ENCODE data around the gene CLMN. TPM values are rescaled to one million over a fixed set of nuclear protein-coding genes. Genes with fewer than 3 reads are reported as not detected.

CLMN gene
- total and polyA plus RNA-seq, 9 of the 15 experiments (the other 6 are each of a cell fraction or from before 2014, with no cell fraction given), result 0.01 to 0.18 (median 0.07) TPM; not detected in 4

- no peak for TF ChIP-seq HMGN3 (IDR thresholded peaks at IDR 0.05; ENCODE audit: borderline replicate concordance, extremely low read depth, insufficient read length, low read depth, low read length)
- no peak for TF ChIP-seq MXI1 (IDR thresholded peaks at IDR 0.05; ENCODE audit: low read depth, low read length)
- no peak for TF ChIP-seq GTF3C2 (IDR thresholded peaks at IDR 0.05; ENCODE audit: borderline replicate concordance, extremely low read depth, insufficient read length)
- TF ChIP-seq OTX1 (CRISPR knock-in tag; IDR thresholded peaks at IDR 0.05), result no peak
- TF ChIP-seq HOXB6 (CRISPR knock-in tag; IDR thresholded peaks at IDR 0.05; ENCODE audit: borderline replicate concordance), result no peak
- no peak for TF ChIP-seq ZNF586 (CRISPR knock-in tag; conservative IDR thresholded peaks at IDR 0.05)
- no peak for TF ChIP-seq ZNF175 (CRISPR knock-in tag; IDR thresholded peaks at IDR 0.05; ENCODE audit: low read depth)
- no peak for TF ChIP-seq ZNF444 (CRISPR knock-in tag; IDR thresholded peaks at IDR 0.05)
- TF ChIP-seq JUN (IDR thresholded peaks at IDR 0.05; ENCODE audit: borderline replicate concordance, low read depth, low read length), result no peak
- TF ChIP-seq JUN (CRISPR knock-in tag; IDR thresholded peaks at IDR 0.05; ENCODE audit: borderline replicate concordance), result no peak
These were observed 13.8 kb downstream of the CLMN start (continued) for GRCh38 chr14:95305940-95306339.

Measured in K562 (cell line).